Lung microvascular endothelial cell (primary cell): ENCODE data around the gene TK1. TPM values are rescaled to one million over a fixed set of nuclear protein-coding genes. Genes with fewer than 3 reads are reported as not detected.

Source experiments
- DNase-seq, 2 donors: peaks; one replicate each; pipeline versions ENCODE4 v3.0.0 to v3.0.0-alpha.2; 2010; ENCODE audit warnings: low read depth in 2 of 2
- total RNA-seq: library from RNA; depleted of rRNA; stranded (reverse); fragments of >200 nt; gene quantifications from 2 replicates; pipeline ENCODE4 v1.2.1, GENCODE V29; 2014

Gene TK1, protein sequence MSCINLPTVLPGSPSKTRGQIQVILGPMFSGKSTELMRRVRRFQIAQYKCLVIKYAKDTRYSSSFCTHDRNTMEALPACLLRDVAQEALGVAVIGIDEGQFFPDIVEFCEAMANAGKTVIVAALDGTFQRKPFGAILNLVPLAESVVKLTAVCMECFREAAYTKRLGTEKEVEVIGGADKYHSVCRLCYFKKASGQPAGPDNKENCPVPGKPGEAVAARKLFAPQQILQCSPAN
- total RNA-seq: 23.6 and 88.7 TPM in 2 replicates

DNA sequence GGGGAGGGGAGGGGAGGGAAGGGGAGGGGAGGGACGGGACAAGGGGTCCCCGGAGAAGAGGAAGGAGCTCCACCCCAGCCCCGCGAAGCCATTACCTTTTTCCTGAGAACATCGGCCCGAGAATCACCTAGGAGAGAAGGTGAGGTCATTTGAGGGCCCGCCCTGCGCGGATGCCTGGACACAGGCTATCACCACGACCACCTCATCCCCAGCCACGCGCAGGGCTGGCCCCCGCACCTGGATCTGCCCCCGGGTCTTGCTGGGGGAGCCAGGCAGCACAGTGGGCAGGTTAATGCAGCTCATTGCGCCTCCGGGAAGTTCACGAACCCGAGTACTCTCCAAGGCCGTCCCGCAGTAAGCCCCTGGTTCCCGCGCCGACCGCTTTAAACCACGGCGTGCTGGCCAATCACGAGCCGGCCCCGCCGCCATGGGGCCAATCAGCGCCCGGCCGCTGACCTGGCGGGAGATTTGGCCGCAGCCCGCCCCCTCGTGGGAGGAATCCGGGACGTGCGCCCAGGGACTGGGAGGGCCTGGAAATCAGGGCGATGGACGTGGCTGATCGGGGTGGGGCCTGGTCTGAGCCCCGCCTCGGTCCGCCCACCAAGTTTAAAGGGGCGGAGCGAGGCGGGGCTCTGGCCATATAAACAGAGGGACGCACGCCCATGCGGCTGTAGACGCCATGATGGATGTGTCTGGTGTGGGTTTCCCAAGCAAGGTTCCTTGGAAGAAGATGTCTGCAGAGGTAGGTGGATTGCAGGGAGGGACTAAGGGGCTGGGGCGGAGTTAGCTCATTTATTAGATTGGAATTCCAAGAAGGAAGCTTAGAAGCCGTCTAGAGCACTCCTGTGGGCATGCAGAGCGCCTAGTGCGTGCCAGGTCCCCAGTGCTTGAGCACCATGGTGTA is at the start of gene TK1, which contains the start of gene AFMID:
TK1 (minus strand) TSS at position 361 of the 904 bp plus-strand sequence; CDS start at position 303, 58 bp downstream.
AFMID (plus strand) TSS at position 671 of the 904 bp plus-strand sequence; CDS start at position 680, 9 bp downstream.
- peak; percentile 97 to 98 for DNase-seq

DNA sequence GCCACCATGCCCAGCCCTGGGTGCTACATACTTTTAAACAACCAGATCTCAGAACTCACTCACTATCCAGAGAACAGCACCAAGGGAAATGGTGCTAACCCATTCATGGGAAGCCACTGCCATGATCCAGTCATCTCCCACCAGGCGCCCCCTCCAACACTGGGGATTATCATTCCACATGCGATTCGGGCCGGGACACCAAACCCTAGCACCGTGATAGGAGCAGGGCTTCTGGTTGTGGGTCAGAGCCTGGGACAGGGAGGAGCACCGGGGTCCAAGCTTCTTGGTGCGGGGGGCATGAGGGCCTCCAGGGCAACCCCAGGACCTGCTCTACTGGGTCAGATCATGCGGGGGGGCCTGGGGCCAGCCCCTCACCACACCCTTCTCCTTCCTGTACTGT is 49.0 kb upstream of the TK1 start:
- no peak for DNase-seq

DNA sequence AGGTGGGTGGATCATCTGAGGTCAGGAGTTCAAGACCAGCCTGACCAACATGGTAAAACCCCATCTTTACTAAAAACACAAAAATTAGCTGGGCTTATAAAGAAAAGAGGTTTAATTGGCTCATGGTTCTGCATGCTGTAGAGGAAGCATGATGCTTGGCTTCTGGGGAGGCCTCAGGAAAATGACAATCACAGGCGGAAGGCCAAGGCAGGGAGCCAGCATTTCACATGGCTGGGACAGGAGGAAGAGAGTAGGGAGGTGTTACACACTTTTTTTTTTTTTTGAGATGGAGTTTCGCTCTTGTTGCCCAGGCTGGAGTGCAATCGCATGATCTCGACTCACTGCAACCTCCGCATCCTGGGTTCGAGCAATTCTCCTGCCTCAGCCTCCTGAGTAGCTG is 48.2 kb upstream of the TK1 start:
- peak; percentile 79 to 96 for DNase-seq

DNA sequence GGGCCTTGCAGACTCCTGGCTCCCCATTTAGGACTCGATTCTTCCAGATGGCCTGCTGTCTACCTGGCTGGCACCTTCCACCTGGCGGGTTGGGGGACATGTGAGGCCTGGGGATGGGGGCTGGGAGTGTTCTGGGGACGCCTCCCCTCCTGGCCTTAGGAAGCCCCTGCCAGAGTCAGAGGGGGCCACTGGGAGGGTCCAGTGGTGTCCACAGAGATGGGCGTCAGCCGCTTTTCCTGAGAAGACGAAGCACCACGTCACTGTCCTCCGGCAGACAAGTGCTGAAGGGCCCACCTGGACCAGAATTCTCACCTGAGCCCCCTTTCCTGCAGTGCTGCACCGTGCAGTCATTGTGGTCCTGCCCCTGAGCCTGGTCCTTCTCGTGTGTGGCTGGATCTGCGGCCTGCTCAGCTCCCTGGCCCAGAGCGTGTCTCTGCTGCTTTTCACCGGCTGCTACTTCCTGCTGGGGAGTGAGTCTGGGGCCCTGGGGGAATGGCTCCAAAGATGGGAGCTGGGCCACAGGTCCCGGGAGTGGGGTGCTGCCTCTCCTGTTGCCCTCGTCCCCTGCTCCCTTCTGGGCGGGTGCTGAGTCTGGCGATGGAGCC is 47.5 kb upstream of the TK1 start:
- DNase-seq: no peak

DNA sequence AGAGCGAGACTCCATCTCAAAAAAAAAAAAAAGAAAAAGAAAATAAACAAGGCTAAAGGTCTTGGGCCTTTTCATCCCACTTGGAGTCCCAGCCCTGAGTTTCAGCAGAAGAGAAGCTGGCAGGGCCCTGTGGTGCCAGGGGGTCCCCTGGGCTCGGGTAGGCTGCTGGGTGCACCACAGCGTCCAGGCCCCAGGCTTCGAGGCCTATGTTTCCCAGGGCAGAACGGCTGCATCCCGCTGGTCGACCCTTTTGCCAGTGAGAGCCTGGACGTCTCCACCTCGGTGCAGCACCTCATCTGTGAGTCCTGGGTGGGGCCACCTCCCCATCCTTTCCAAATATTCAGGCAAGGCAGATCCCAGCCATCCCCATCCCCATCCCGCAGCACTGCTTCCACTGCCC is 46.8 kb upstream of the TK1 start:
- DNase-seq: no peak

DNA sequence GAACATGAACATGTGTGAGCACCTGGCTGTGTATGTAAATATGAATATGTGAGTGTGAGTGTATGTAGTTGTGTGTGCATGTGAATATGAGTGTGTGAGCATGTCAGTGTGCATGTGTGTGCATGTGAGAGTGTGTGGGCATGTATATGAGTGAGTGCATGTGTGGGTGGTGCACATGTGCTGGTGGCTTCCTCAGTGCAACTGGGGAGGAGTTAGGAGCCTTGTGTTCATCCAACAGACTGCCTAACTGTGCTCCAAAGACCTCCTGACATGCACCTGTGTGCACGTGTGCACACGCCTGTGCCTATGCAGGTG is 46.0 kb upstream of the TK1 start:
- DNase-seq: no peak

DNA sequence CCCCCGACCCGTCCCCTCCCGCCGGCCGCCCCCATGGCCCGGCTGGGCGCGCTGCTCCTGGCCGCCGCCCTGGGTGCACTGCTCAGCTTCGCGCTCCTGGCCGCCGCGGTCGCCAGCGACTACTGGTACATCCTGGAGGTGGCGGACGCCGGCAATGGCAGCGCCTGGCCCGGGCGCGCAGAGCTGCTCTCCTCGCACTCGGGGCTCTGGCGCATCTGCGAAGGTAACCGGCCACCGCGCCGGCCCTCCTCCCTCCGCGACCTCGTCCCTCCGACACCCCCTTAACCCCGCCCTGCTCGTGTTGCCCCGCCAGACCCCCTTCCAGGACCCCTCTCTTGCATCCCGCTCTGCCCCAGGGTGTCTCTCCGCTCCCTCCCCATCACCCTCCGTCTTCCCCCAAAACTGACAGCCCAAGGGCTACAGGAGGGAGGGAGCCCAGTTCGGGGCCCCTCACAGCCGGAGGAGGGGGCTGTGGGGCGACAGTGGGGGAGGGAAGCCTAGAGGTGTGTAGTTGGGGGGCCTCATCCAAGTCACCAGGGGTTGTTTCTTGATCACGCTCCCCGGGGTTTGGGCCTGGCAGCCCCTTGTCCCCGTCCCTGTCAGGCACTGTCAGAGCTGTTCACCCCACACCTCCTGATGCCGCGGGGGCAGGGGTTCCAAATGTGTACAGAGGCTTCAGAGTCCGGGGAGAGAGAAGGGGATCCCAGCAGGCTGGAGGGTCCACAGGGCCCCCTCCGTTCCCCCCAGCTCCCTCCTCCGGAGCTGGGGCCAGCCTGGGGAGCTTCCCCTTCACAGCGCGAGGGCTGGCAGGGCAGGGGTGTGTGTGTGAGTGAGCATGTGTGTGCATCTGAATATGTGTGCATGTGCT is 45.4 kb upstream of the TK1 start:
- peak in 1 of 2 donors; percentile 46 for DNase-seq

DNA sequence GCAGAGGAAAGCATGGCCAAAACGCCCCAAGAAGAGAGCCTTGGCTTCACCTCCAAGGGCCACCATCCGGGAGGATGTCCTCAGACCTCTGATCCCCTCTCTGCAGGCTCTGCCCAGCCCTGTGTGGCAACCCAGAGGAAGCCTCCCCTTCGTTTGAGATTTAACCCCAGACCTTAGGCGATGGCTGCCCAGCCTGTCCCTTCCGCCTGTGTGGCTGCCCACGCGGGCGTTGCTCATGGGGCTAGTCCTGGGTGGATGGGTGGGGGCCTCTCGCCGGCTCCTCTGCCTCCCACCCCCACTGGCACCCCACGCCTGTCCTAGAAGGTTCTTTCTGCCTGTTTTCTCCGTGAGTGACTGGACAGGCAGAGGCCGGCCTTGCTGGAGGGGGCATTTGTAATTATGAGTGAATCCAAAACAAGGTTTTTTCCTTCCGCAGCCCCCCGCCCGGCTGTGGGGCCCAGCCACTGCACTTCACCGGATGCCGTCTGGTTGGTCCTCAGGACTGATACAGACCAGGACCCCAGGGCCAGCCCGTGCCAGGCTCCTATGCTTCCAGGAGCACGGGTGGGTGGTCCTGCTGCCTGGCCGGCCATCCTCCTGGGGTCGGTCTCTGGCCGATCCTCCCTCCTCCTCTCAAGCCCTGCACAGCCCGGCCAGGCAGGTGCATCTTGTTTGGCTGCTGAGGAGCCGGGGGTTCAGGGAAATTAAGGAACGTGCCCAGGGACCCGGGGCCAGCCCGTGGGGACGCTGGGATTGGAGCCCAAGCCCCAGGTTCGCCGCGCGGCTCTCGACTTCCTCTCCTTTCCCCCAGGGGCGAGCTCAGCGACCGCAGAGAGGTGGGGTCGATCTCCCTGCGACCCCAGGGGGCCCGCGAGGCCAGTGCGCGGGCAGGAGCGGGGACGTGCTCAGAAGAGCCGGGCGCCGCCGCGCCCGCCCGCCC is 44.4 kb upstream of the TK1 start, which contains the start of gene TMEM235:
TMEM235 (plus strand) TSS at position 636 of the 940 bp plus-strand sequence. CDS start 393 bp downstream, outside the sequence.
- no peak for DNase-seq

DNA sequence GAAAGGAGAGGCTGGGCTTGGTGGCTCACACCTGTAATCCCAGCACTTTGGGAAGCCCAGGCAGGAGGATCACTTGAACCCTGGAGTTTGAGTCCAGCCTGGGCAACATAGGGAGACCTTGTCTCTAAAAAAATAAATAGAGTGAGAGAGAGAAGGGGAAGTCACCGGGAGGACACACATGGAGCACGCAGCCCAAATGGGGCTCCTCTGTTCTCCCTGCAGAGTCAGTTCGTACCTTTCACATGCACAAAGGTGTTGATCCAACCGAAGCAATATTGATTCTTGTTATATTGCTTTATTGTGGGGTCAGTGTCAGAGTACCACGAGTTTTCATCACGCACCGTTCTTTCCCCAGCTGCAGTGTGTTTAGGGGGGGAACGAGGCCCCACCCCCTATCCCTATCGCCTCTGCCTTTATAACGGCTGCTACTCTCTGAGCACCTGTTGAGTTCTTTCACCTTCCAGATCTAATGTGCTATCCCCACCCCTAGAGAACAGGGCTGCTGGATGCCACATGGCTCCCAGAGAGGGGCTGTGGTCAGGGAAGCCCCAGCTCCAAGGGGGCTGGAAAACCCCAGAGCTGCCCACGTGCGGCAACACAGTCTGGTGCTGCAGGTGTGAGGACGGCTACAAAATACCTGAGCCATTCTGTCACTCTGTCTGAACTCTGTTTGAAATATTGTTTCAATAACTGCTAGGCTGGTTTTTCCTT is 43.6 kb upstream of the TK1 start:
- no peak for DNase-seq

DNA sequence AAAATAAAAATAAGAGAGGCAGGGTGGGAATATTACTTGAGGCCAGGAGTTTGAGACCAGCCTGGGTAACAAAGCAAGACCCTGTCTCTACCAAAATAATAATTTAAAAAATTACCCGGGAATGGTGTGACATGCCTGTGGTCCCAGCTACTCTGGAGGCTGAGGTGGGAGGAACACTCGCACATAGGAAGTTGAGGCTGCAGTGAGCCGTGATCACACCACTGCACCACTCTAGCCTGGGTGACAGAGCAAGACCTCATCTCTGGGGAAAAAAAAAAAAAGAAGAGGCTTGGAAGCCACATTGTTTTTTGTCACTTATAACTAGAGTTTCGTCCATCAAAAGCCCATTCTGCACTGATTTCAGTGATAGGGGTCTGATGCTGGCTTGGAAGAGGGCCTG is 41.3 kb upstream of the TK1 start:
- no peak for DNase-seq

DNA sequence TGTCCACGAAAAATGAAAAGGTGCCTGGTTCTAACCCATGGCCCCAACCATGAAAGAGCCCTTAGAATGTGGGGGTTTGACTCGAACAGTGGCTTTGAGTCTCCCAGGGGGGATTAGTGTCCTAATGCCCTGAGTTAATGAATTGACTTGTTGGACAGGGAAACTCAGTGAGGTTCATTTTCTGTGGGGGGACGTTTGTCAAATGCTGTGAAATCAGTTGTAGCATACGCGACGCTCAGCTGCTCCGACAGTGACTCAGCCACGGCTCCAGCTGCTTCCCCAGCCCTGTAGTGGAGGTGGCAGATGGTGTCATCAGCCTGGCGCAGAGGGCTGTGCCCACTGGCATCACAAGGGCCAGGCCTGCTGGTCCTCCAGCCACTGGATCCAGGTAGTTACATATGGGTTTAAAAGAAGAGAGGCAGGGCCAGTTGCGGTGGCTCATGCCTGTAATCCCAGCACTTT is 40.6 kb upstream of the TK1 start:
- DNase-seq: peak; percentile 16 to 51

DNA sequence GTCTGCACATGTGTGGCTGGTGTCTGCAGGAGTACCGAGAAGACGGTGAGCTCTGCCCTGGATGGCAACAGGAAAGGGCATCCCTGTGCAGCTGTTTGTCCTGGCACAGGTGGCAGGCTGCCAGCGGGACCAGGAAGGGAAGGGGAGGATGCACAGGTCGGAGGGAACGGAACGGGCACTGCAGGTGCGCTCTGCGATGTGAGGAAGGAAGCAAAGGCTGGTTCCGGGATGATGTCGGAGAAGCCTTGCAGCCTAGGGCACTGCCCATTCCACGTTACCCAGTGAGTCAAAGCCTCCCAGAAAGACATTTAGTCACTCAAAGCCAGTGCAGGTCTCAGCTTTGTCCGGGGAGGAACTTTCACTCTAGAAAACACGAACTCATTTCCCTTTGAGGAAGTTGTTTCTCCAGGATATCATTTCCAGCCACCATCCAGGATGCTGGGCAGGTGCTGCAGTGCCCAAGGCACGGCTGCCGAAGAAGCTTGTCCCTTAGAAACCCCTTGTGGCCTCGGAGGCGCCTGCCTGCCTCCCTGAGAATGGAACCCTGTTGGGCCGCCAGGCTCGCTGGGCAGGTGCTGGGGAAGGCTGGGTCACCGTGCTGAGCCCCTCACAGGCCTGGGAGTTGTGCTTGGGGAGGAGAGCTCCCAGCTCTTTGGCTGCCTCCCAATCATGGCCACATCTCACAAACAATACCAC is 40.1 kb upstream of the TK1 start:
- DNase-seq: peak in 1 of 2 donors; percentile 31

DNA sequence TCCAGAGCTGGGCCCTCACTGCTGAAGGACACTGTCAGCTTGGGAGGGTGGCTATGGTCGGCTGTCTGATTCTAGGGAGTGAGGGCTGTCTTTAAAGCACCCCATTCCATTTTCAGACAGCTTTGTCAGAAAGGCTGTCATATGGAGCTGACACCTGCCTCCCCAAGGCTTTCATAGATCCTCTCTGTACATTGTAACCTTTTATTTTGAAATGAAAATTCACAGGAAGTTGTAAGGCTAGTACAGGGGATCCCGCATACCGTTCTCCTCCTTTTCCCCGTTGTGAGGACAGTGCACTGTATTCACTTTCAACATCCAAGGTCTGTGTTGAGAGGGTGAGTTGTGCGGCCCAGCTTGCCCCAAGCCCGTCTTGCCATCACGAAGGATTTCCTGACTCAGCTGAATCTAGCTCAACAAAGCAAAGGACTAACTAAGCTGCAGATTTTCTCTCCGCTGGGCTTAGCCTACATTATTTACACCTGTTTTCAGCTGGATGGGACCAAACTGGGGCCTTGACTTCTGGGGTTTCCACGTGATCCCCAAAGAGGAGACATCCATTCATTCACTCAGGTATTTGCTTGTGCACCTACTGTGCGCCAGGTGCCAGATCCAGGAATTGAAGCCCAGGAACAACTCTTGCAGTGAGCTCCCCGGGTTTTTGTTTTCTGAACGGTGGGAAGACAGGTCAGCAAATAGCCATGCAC is 39.4 kb upstream of the TK1 start:
- no peak for DNase-seq

DNA sequence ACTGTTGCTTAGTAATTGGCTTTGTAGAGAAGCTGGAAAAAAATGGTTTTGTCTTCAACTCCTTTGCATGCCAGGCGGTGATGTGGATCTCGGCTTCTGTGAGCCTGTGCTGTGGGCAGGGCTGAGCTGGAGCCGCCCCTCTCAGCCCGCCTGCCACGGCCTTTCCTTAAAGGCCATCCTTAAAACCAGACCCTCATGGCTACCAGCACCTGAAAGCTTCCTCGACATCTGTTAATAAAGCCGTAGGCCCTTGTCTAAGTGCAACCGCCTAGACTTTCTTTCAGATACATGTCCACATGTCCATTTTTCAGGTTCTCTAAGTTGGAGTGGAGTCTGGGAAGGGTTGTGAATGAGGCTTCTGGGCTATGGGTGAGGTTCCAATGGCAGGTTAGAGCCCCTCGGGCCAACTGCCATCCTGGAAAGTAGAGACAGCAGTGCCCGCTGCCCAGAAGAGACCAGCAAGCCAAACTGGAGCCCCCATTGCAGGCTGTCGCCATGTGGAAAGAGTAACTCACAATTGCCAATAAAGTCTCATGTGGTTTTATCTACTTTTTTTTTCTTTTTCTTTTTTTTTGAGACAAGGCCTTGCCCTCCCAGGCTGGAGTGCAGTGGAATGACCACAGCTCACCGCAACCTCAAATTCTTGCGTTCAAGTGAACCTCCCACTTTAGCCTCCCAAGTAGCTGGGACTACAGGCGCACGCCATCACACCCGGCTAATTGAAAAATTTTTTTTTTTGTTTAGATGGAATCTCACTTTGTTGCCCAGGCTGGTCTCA is 38.4 kb upstream of the TK1 start:
- DNase-seq: no peak

DNA sequence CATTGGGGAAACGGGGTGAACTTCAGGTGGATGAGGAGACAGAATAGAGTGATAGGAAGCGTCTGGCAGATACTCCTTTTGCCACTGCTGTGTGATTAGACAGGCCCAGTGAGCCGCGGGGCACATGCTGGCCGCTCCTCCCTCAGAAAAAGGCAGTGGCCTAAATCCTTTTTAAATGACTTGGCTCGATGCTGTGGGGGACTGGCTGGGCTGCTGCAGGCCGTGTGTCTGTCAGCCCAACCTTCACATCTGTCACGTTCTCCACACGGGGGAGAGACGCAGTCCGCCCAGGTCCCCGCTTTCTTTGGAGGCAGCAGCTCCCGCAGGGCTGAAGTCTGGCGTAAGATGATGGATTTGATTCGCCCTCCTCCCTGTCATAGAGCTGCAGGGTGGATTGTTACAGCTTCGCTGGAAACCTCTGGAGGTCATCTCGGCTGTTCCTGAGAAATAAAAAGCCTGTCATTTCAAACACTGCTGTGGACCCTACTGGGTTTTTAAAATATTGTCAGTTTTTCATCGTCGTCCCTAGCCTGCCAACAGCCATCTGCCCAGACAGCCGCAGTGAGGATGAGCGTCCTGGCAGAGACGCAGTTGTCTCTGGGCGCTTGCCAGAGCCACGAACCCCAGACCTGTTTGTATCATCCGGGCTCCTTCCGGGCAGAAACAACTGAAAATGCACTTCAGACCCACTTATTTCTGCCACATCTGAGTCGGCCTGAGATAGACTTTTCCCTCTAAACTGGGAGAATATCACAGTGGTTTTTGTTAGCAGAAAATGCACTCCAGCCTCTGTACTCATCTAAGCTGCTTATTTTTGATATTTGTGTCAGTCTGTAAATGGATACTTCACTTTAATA is 37.6 kb upstream of the TK1 start:
- DNase-seq: peak in 1 of 2 donors; percentile 59

DNA sequence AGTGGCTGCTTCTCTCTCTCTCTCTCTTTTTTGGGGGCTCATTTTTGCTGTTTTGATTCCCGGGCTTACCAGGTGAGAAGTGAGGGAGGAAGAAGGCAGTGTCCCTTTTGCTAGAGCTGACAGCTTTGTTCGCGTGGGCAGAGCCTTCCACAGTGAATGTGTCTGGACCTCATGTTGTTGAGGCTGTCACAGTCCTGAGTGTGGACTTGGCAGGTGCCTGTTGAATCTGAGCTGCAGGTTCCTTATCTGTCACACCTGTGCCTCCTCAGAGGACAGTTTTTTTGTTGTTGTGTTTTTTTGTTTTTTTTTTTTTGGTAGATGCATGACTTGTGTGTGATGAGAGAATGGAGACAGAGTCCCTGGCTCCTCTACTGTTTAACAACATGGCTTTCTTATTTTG is 36.9 kb upstream of the TK1 start:
- DNase-seq: no peak
